Right kidney (tissue), 1 donor: ENCODE results near the gene URM1.

Experiments
- DNase-seq: peaks from one replicate; pipeline ENCODE4 v3.0.0-alpha.2; 2016

URM1 gene

DNA sequence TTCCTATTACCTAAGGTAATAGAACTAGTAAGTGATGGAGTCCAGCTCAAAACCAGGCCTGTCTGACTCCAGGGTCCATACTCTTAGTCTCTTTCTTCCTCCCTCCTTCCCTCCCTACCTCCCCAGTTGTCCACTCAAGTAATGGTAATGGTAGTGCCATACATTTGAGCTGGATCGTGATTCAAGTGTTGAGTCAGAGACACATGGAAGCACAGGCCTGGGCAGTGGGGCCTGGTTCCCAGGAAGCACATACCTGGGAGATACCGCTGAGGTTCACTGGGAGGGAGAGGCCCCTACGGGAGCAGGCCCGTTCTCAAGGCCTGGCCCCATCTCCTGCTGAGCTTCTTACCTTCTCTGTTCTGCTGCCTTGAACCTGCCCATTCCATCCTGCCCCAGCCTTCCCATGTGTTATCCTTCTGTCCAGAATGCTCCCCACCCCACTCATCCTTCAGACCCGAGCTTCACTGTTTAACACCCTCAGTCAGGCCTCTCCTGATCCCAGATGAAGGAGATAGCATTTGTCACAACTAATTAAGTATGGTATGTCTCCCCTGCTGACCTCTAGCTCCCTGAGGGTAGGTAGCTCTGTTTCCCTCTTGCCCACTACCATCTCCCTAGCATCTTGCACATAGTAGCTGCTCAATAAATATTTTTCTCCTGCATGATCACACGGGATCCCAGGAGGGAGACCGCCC is 13.8 kb downstream of the URM1 start:
- no peak for DNase-seq

DNA sequence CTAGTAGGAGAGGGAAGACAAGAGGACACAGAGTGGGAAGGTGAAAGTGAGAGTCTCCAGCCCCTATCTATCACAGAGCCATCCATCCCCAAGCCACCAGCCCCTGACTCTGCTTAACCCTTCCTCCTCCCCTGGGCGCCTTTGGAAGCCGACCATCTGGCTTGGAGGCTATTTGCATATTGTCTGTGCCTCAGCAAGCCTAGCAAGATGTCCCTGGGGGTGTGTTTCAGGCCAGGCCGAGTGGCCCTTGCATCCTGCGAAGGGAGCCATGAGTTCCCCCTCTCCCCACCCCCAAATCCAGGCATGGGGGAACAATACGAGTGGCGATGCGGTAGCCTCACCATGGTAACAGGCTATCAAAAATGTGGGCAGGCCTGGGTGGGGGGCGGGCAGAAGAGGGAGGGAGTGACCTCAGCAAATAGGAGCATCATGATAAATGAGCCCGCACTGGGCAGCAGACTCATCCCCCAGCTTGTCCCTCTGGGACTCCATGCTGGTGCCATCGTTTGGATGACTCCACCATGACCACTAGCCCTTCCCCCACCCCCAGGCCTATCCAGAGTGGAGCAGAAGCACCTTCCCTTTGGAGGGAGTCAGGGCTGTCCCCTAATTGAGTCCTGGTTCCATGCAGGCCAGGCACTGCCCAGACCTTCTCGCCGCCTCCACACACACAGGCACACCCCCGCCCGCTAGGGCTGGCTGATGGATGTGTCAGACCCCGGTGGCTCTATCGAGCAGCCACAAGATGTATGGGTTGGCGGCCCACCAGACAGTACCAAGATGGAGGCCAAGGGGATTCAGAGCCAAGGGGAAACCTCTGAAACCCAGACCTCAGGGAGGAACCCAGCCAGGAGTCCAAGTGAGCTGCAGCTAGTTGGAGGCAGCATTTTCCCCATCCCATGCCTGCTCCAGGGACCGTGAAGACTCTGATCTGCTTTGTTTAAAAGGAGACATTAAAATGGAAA is 14.6 kb downstream of the URM1 start:
- no peak for DNase-seq

DNA sequence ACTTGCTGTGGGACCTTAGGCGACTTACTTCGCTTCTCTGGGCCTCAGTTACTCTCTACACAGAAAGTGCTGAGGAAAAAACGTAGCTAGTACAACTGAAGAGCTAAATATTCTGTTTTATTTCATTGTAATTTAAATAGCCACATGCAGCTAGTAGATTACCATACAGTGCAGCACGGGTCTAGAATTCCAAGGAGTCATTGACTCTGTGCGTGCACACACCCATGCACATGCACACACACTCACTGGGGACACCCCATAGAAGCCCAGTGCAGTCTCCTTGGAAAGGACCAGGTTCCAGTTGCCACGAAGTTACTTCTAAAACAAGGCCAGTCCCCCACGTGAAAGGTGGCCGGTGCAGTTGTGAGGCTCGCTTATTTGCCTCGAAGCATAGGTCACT is 17.0 kb downstream of the URM1 start:
- DNase-seq = no peak

DNA sequence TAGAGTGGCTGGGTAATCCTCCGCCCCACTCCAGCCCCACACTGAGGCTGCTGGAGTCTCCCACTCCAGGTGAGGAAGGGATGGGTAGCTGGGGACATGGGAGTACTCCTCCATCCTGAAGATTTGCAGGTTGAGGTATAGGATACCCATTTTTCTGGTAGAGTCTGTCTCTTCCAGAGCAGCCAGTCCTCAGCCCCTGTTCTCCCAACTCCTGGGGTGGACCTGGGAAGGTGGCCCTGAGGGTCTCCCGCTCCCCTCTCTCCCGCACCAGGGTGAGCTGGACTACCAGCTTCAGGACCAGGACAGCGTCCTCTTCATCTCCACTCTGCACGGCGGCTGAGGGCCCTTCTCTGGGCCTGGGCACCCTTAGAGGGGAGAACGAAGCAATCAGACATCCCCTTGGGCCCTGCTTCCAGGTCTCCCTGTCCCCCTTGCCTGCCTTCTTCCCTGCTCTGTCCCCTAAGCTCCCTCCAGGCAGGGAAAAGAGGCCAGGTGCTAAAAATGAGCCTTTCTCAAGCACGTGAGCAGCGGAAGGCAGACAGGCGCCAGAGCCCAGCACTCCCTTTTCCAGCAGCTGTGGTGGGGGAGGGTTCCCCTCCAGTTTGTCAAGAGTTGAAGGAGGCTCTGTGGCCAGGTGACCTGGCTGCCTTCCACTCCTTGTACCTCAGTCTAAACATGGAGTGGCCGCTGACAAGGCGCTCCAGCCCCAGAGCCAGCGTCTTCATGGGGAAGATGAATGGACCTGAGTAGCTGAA is 18.4 kb downstream of the URM1 start:
- DNase-seq = no peak

DNA sequence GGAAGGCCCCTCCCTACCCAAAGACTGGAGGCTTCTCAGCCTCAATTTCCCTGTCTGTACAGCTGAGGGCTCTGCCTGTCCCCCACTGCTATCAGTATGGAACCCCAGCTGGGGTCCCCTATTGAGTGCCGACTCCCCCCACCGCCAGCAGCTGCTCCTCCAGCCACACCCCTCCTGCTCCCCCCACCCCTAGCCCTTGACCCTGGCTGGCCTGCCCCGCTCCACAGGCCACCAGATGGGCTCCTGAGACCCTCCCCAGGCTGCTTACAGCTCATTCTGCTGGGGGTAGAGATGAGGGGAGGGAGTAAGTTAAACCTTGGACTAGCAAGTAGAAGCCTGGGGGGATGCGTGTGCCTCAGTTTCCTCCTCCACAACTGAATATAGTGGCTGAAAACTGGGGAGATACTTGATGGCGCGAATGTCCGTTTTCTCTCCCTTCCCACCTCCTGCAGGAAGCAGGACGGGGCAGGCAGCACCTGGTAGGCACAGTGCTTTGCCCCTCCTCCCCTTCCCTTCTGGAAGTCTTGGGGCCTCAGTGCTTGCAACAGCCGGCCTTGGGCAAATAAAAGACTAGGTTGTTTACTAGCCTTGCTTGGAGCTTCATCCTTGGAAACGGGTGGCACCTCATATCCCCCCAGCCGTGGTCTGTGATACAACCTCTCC is 19.1 kb downstream of the URM1 start:
- no peak for DNase-seq

DNA sequence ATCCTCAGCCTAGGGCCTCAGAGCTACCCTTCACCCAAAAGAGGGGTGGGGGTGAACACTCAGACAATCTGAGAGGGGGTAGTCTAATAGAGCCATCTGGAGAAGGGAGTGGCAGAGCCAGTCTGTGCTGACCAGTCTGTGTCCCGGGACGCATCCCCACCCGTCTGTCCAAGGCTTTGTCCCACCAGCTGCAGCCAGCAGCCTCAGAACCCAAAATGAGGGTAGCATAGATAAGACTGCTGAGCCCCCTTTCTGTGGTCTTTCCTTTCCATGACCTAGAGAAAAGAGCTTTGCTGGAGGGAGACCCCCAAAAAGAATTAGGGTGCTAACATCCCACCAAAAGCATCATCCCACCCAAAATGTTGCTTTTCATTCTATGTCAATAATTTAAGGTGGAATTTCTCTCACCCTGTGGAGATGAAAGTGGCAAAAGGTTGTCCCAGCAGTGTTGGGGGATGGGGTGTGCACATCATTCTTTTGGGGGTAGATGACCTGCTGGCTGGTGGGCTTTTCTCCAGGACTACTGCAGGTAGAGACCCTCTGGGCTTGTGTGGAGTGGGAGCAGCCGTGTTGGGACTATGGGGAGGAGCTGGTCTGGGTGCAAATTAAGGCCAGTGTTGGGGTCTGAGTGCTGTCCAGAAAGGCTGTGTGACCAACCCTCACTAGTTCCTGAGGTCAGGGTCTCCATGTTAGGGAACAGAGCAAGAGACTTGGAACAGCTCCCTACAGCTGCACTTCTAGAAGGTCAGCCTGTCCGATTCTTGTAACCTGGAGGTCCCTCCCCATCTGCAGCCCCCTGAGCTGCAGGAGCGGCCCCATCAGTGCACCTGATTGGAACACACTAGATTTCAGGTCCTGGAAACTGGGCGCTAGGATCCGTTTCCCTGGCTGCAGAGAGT is 19.9 kb downstream of the URM1 start:
- DNase-seq = no peak

DNA sequence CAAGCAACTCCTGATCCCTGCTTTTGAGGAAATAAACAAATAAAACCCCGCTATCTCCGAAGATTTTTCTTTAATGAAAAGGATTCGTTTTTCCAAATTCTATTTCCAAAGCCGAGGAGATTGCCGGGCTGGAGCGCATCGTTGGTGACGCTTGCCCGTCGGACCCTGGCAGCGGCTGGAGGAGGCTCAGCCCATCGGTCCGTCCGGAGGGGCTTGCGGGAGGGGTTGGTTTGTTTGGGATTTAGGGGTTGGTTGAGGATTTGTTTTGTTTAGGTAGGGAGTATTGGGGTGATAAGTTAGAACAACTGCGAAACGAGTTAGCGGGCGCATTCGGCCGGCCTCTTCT is 20.8 kb downstream of the URM1 start:
- DNase-seq = no peak

DNA sequence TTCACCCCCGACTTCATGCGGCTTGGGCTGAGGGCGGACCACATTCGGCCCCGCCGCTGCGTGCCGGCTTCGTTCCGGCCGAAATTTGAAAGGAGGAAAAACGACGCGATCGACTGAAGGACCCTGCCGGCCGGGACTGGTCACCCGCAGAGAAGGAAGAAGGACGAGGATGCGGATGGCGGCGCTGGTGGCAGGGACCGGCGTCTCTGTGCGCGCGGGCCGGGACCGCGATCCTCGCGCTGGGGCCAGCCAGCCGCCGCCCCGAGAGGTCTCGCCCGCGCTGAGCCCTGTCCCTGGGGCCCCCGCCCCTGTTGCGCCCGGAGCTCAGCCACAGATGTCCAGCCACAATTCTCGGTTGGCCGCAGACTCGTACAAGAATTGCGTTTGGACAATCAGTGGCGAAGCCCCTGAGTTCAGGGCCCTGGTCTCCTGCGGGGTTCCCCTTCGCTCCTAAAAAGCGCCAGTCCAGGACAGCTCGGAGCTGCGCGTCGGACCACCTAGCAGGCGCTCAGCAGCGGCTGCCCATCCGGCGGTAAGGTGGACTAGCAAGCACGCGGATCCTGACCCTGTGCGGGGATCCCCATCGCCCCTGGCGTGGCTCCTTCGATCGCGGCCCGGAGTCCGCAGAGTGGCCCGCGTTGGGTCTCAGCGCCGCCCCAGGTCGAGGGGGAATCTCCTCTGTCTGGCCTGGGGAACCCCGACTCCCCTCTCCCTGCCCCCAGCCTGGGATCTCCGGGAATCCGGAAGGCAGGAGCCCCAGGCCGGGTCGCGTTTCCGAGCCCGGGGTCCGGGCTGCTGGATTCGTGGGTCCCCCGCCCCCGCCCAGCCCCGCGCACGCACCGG is 21.3 kb downstream of the URM1 start:
- peak; percentile 65 for DNase-seq

DNA sequence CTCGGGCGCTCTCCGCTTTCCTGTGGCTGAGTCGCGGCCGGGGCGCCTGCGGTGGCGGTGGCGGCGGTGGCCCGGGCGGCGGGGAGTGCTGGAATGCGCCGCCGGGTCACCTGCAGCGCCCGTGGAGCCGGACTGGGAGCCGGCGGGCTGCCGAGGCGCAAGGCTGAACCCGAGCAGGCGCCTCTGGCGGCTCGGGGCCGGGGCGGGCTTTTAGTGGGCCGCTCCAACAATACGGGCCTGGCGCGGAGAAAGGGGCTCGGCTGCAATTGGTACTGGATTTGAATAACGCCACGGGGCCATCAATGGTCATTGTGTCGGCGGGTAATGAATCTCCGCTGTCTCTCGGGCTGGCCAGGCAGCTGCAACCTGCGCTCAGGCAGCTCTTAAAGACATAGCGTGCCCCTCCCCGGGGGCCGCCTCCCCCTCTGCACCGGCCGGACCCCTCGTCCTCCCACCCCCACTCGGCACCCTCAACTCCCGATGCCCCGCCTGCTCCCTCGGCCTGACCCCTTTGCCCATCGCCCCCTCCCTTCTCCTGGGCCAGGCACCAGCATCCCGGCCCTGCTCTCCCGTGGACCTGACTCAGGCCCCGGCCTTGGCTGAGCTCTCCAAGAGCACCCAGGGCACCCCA is 22.1 kb downstream of the URM1 start:
- no peak for DNase-seq

DNA sequence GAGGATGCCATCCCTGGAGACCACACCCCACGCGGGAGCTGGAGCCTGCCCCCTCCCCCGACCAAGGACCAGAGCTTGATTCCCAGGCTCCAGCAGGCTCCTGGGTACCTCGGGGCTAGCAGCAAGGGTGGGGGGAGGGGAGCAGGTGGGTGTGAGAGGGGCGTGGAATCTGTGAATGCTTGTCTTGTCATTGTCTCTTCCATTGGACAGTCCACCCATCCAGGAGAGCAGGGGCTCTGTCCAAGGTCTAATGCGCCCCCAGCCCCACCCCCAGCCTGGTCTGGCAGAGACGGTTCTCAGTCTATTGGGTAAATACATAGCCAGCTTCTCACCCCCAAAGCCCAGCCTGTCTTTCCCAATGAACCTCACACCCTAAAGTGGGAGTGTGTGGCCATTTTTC is 22.8 kb downstream of the URM1 start:
- DNase-seq = no peak

DNA sequence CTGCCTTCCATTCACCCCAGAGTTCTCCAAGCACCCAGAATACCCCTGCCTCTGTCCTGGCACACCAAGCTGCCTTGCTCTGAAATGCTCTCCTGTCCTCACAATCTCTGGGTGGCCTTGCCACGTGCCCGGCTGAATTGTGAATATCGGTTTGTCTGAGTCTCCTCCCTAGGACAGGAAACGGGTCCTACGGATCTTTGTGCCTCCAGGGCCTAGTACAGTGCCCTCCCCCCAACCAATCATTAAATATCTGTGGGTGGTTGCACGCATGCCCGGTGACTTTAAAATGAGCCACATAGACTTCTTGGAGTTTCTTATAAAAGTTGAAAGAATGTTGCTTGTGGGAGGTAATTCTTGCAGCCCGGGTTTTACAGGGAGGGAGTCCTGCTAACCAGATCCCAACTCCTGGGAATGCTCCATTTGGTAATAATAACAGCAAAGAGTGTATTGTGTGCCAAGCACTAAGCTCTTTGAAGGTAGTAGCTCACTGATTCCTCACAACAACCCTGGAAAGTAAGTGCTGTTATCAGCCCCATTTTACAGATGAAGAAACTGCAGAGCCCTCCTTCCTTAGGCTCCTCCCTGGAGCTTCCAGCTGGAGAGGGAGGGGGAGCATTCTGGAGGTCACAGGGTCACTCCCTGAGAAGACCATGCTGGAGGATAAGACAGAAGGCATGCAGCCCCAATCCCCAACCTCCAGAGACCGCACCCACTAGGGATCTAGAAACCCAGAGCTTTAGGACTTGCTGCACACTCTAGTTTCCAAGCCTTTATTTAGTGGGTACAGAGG is 23.4 kb downstream of the URM1 start:
- DNase-seq = no peak

DNA sequence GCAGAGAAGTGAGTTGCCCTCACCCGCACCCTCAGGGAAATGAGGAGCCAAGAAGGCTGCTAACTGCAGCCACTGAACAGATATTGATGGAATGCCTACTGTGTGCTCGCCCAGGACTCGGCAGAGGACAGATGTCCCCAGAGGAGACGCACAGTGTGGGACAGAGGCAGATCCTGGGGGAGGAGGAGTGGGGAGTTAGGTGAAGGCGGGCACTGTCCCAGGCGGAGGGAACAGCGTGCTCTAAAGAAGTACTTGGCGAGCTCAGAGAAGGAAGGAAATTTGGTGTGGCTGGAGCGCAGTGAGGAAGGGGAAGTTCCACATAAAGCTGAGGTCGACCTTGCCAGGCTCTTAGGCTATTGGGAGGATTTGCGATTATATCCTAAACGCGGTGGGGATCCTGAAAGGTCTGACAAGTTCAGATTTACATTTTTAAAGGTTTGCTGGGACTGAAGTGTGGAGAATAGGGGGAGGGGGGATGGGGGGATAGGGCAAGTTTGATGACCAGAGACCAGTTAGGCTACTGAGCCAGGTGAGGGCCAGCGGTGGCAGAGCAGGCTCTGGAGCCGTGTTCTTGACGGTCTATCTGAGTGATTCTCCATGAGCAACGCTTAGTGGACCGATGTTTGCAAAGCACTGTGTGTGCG is 25.9 kb downstream of the URM1 start:
- no peak for DNase-seq

DNA sequence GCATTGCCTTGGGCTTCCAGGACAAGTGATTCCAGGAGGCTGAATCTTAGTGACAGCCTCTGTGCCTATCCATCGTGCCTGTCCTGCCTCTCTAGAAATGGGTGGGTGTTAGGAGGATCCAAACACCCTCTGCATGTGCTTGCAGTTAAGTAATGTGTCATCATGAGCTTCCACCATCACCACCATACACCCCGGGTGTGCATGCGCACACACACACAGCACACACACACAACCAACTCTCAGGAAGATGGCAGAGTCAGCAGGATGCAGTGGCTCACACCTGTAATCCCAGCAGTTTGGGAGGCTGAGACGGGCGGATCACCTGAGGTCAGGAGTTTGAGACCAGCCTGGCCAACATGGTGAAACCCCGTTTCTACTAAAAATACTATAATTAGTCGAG is 26.7 kb downstream of the URM1 start:
- DNase-seq = no peak

DNA sequence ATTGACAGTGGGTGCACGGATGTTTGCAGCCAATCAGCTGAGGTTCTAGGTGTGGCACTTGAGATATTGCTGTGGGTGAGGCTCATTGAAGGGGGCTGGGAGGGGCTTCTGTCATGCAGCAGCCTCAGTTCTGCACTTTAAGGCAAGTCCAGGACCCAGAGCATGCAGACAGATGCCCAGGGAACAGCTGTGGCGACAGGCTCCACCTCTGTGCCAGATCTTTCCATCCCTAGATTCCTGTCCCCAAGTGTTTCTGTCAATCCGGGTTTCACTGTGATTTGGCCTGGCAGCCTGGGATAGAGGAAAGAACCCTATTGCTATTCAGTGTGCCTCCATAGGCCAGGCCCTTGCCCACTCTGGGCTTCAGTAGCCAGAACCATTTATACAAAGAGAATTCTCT is 28.7 kb downstream of the URM1 start:
- DNase-seq = no peak

DNA sequence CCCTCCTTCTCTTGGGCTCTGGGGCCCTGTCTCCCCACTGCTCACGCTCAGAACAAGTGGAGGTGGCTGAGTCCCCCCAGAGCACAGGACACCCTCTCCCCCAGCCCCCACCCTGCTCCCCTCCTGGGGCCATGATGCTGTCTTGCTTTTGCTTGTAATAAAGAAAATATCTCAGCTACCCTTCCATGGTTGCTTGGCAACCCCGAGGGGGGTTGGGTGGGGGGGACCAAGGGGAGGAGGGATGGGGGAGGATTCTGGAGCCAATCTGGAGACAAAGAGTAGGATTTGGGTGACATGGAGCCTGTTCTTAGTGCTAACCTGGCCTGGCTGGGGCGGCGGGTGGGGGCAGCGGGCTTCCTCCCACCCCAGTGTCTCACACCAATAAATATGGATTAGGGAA is 33.4 kb downstream of the URM1 start:
- no peak for DNase-seq

DNA sequence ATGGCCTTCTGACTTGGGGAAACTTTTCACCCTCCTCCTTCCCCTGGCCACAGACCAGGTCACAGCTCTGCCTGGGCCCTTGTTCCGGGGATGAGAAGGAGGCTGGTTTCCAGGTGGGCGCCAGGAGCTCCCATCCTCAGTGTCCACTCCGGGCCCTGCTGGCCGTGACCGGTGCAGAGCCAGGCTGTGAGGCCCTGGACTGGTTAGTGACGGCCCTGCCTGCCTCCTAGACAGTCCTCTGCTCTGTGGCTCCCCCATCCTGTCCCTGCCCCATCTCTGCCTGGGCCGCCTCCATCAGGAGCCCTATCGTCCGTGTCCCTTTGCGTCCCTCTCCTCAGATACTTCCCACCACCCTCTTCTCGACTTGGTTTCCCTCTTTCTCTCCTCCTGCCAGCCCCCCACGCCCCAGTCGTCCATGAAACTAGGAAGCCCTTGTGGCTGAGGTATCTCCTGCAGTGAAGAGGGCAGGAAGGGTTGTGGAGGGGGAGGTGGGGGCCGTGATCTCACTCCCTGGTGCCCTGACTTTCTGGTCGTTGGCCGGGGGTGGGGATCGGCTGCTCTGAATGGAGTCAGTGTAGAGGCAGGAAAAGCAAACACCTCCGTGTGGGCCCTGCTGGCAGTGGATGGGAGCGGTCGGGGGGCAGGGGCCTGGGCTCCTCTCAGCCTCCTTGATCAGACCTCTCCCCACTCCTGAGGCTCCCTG is 34.1 kb downstream of the URM1 start:
- no peak for DNase-seq

DNA sequence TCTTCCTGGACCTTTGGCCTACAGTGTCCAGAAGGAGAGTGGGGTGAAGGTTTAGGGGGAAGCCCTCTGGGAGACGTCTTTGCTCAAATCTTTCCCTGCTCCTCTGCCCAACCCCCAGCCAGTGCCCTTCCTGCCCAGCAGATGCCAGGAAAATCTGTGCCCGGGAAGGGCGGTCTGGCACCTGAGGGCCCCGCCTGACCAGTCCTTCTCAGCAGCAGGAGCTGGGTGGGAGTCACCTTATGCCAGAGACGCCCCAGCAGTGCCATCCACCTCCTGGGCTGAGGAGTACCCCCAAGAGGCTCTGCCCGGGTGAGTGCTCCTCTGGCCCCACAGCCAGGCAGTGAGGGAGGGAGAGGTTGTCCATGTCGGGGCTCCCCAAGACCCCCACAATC is 34.6 kb downstream of the URM1 start:
- DNase-seq = no peak

DNA sequence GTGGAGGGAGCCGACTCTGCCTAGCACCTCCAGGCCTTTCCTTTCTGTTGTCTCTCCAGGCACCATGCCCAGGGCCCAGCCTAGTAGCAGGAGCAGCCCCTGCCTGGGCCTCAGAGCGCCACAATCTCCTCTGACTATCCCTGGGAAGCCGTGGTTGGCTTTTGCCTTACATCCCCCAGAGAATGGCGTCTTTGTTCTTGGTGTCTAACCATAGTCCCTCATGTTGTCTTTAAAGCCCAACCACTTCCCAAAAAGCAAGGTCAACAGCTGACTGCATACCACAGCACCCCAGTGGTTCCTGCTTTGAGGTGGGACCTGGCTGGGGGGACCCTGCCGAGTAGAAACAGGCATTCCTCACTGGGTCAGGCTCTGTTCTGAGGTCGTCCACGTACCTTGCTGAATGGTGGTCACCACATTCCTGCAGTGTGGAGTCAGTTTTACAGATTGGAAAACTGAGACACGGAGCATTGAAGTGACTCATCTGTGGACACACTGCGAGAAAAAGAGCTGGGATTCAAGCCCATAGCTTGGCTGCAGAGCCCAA is 35.7 kb downstream of the URM1 start:
- no peak for DNase-seq
